Mucosa of descending colon (tissue), 3 donors: ENCODE results near the gene PPP3CA. TPM values are rescaled to one million over a fixed set of nuclear protein-coding genes. Genes with fewer than 3 reads are reported as not detected.

ENCODE experiments used
- ATAC-seq: fragments of 200-7000 bp; cut with Tn5 transposase; one replicate; pipeline ENCODE4 v1.9.1; 2020; ENCODE audit warnings: mild to moderate bottlenecking, moderate library complexity
- DNase-seq, 3 donors: peaks; one replicate each; pipeline ENCODE4 v3.0.0-alpha.2; 2020
- H3K36me3 ChIP-seq: fragments of 200-600 bp; one replicate; pipeline ENCODE4 v1.8.0; 2021; ENCODE audit warnings: low read depth, mild to moderate bottlenecking
- H3K4me1 ChIP-seq: fragments of 200-600 bp; one replicate; pipeline ENCODE4 v1.8.0; 2021; ENCODE audit warnings: low read depth, mild to moderate bottlenecking
- H3K4me3 ChIP-seq: fragments of 200-600 bp; one replicate; pipeline ENCODE4 v1.8.0; 2021; ENCODE audit warnings: mild to moderate bottlenecking
- H3K9me3 ChIP-seq: fragments of 200-600 bp; one replicate; pipeline ENCODE4 v1.8.0; 2021; ENCODE audit warnings: mild to moderate bottlenecking
- CTCF ChIP-seq: fragments of 200-600 bp; IDR thresholded peaks from one replicate; pipeline ENCODE4 v1.8.0; 2022; ENCODE audit warnings: antibody characterized with exemption, mild to moderate bottlenecking
- intact Hi-C, 2 donors: fragments of 100-400 bp; cut with DNase I in 1 of 2; cut with micrococcal nuclease in 1 of 2; formaldehyde crosslinking; loops; one replicate each; pipeline versions ENCODE4 v1.11.0 to v1.11.1; 2022; cut with DNase I, micrococcal nuclease
- total RNA-seq, 3 donors: library from RNA; stranded (reverse); fragmentation: NEBNext Ultra II Directional in 2 of 3; extraction: Animal tissue kit (Norgen Biotek cat#: 25700) in 2 of 3; gene quantifications; one replicate each; pipeline versions ENCODE4 v1.2.1 to v1.2.4, GENCODE V29; 2021 to 2023
- donor health status: DM: no; HTN: no; CAD: no; lungs with moderate emphysema.
- donor health status: DM: no; HTN: no; CAD: no.
- donor health status: DM: no; HTN: yes; CAD: no.

Gene PPP3CA
- total RNA-seq, 3 donors from 2014 or later, result 38.3 to 47.6 (median 40.4) TPM

- DNase-seq, result no peak
- no peak for TF ChIP-seq CTCF
- no peak for ATAC-seq
- no peaks in the 10 kb centered on the region for H3K9me3 ChIP-seq
- H3K4me3 ChIP-seq, result no peak overlapping the region
- intact Hi-C loops, result no loop called here
- H3K4me1 ChIP-seq, result no peaks in the 10 kb centered on the region
- no peaks in the 10 kb centered on the region for H3K36me3 ChIP-seq
These were observed 115.1 kb downstream of the PPP3CA start for GRCh38 chr4:101232074-101232776.

- ATAC-seq, result no peak
- Histone ChIP-seq H3K4me1 (no peaks in the 10 kb centered on the region), H3K4me3 (no peak overlapping the region), H3K36me3 (no peaks in the 10 kb centered on the region), H3K9me3 (no peaks in the 10 kb centered on the region)
- no peak for DNase-seq
- intact Hi-C loops, result no loop called here
- no peak for TF ChIP-seq CTCF
These were observed 116.4 kb downstream of the PPP3CA start for GRCh38 chr4:101230801-101231426.

GRCh38 chr4:101229116-101229515 is 118.2 kb downstream of the PPP3CA start:
- no peak for TF ChIP-seq CTCF
- ATAC-seq, result no peak
- intact Hi-C loops, result no loop called here

GRCh38 chr4:101227715-101228114 is 119.6 kb downstream of the PPP3CA start:
- H3K4me3 ChIP-seq, result no peak overlapping the region
- intact Hi-C loops, result no loop called here
- H3K4me1 ChIP-seq, result no peaks in the 10 kb centered on the region
- ATAC-seq (no peak), DNase-seq (no peak)
- no peaks in the 10 kb centered on the region for H3K9me3 ChIP-seq
- no peaks in the 10 kb centered on the region for H3K36me3 ChIP-seq
- TF ChIP-seq CTCF, result no peak

More at GRCh38 chr4:101229116-101229515, 118.2 kb downstream of the PPP3CA start:
- Histone ChIP-seq H3K4me3 (no peak overlapping the region), H3K4me1 (no peaks in the 10 kb centered on the region), H3K9me3 (no peaks in the 10 kb centered on the region), H3K36me3 (no peaks in the 10 kb centered on the region)
- DNase-seq, result no peak

GRCh38 chr4:101224358-101225218 is 122.7 kb downstream of the PPP3CA start:
- TF ChIP-seq CTCF, result no peak
- Histone ChIP-seq H3K9me3 (no peaks in the 10 kb centered on the region), H3K4me3 (no peak overlapping the region), H3K36me3 (no peaks in the 10 kb centered on the region), H3K4me1 (no peaks in the 10 kb centered on the region)
- intact Hi-C loops, result no loop called here
- ATAC-seq (no peak), DNase-seq (no peak)
